Left colon (tissue), 2 donors: ENCODE data around the gene TWIST2. TPM values are rescaled to one million over a fixed set of nuclear protein-coding genes. Genes with fewer than 3 reads are reported as not detected.

Experiments
- ATAC-seq: fragments of 200-7000 bp; cut with Tn5 transposase; one replicate; pipeline ENCODE4 v1.9.1; 2020; ENCODE audit warnings: mild to moderate bottlenecking, moderate library complexity
- DNase-seq, 2 donors: peaks; one replicate each; pipeline ENCODE4 v3.0.0-alpha.2; 2020
- intact Hi-C, 2 donors: fragments of 100-400 bp; cut with DNase I in 1 of 2; cut with micrococcal nuclease in 1 of 2; formaldehyde crosslinking; loops; one replicate each; pipeline versions ENCODE4 v1.11.2 to v1.14.0; 2022; cut with DNase I, micrococcal nuclease
- total RNA-seq, 2 donors: library from RNA; stranded (reverse); fragmentation: NEBNext Ultra II Directional; extraction: Animal tissue kit (Norgen Biotek cat#: 25700); gene quantifications; one replicate each; pipeline ENCODE4 v1.2.1, GENCODE V29; 2021
- donor health status: DM: no; HTN: no; CAD: no.
- donor health status: DM: yes; HTN: yes; CAD: no.

Gene TWIST2
- total RNA-seq, 2 donors from 2014 or later: 1.7 to 4.2 TPM

GRCh38 chr2:238921681-238922319 lies 73.9 kb downstream of the TWIST2 start:
- DNase-seq (no peak), ATAC-seq (no peak)
- intact Hi-C loops: no loop called here

- DNase-seq: no peak
- ATAC-seq: no peak
- intact Hi-C loops: no loop called here
Measured at GRCh38 chr2:238922435-238922834, 74.5 kb downstream of the TWIST2 start.

- DNase-seq: no peak
- intact Hi-C loops: no loop called here
Measured at GRCh38 chr2:238924032-238924431, 76.1 kb downstream of the TWIST2 start.

GRCh38 chr2:238924796-238925195 lies 76.9 kb downstream of the TWIST2 start:
- DNase-seq (no peak), ATAC-seq (no peak)
- intact Hi-C loops: no loop called here

More at GRCh38 chr2:238924032-238924431, 76.1 kb downstream of the TWIST2 start:
- ATAC-seq: no peak

- no peak for ATAC-seq
- no peak for DNase-seq
- intact Hi-C loops: no loop called here
Measured at GRCh38 chr2:238925281-238925680, 77.4 kb downstream of the TWIST2 start.

- ATAC-seq: no peak
- DNase-seq: no peak
- intact Hi-C loops: no loop called here
Measured at GRCh38 chr2:238925816-238926521, 78.1 kb downstream of the TWIST2 start.

GRCh38 chr2:238926761-238927611 lies 79.1 kb downstream of the TWIST2 start:
- ATAC-seq (no peak), DNase-seq (no peak)
- intact Hi-C loops: no loop called here

- DNase-seq (no peak), ATAC-seq (no peak)
- intact Hi-C loops: no loop called here
Measured at GRCh38 chr2:238927746-238928519, 80.0 kb downstream of the TWIST2 start.

- DNase-seq: no peak
- no peak for ATAC-seq
- intact Hi-C loops: no loop called here
Measured at GRCh38 chr2:238928520-238929241, 80.8 kb downstream of the TWIST2 start.

- intact Hi-C loops: no loop called here
- ATAC-seq (no peak), DNase-seq (no peak)
Measured at GRCh38 chr2:238929242-238930081, 81.6 kb downstream of the TWIST2 start.

GRCh38 chr2:238930216-238930615 lies 82.3 kb downstream of the TWIST2 start:
- ATAC-seq (no peak), DNase-seq (no peak)
- intact Hi-C loops: no loop called here

GRCh38 chr2:238936162-238937052 lies 88.5 kb downstream of the TWIST2 start:
- DNase-seq: no peak
- no peak for ATAC-seq
- intact Hi-C loops: no loop called here

- intact Hi-C loops: no loop called here
- DNase-seq (no peak), ATAC-seq (no peak)
Measured at GRCh38 chr2:238938003-238938400, 90.1 kb downstream of the TWIST2 start.

GRCh38 chr2:238938401-238939055 lies 90.6 kb downstream of the TWIST2 start:
- intact Hi-C loops: no loop called here
- DNase-seq (peak; percentile 45 to 68), ATAC-seq (no peak)

GRCh38 chr2:238939074-238939473 lies 91.2 kb downstream of the TWIST2 start:
- intact Hi-C loops: no loop called here
- ATAC-seq (no peak), DNase-seq (no peak)
